ENCODE data around the gene ZBTB7C.

GRCh38 chr18:48013162-48013561 lies 396.0 kb downstream of the ZBTB7C start:
- TF ChIP-seq CTCF (IDR thresholded peaks at IDR 0.05): no peak
- TF ChIP-seq POLR2A (IDR thresholded peaks at IDR 0.05): no peak
